Measurements from ENCODE around the gene ZC3H4. TPM values are rescaled to one million over a fixed set of nuclear protein-coding genes. Genes with fewer than 3 reads are reported as not detected.

The ZC3H4 gene
- total RNA-seq, 1 experiment from 2014 or later: 105 TPM

- Histone ChIP-seq H2BK12ac (ENCODE audit: insufficient read length, low read depth, low read length) (no peak overlapping the region), H3K56ac (ENCODE audit: insufficient read length, low read depth, low read length) (no peak overlapping the region), H3K4me1 (ENCODE audit: insufficient read depth, low read length) (no peaks in the 10 kb centered on the region), H3K18ac (ENCODE audit: insufficient read length, low read depth, low read length) (no peak overlapping the region), H3K4me2 (ENCODE audit: insufficient read depth, insufficient read length, low read length) (no peak overlapping the region), H3K79me2 (ENCODE audit: insufficient read depth, low read length) (no peaks in the 10 kb centered on the region), H3K27ac (ENCODE audit: insufficient read length, low read depth, low read length) (no peak overlapping the region), H3T11ph (ENCODE audit: low read length) (no peak overlapping the region), H2BK120ac (ENCODE audit: low read depth, low read length, poor library complexity, severe bottlenecking) (no peak overlapping the region), H3K14ac (ENCODE audit: insufficient read depth, low read length) (no peak overlapping the region), H3K27me3 (ENCODE audit: insufficient read depth, low read length) (no peaks in the 10 kb centered on the region), H4K8ac (replicated peaks; ENCODE audit: insufficient read length, low read depth, low read length) (no peak overlapping the region), H2BK15ac (ENCODE audit: low read depth, low read length) (no peak overlapping the region), H3K4ac (ENCODE audit: low read depth, low read length) (no peak overlapping the region), H3K23ac (ENCODE audit: insufficient read length, low read depth, low read length) (no peak overlapping the region), H4K91ac (ENCODE audit: insufficient read length, low read depth, low read length) (no peak overlapping the region), H2AFZ (ENCODE audit: low read length) (no peak overlapping the region), H2BK5ac (ENCODE audit: insufficient read length, low read length) (no peak overlapping the region), H3K9me3 (ENCODE audit: control insufficient read depth, low read depth, low read length) (no peaks in the 10 kb centered on the region), H3K23me2 (ENCODE audit: insufficient read length, low read depth, low read length, poor library complexity, severe bottlenecking) (no peaks in the 10 kb centered on the region), H2AK5ac (ENCODE audit: insufficient read length, low read length) (no peak overlapping the region), H4K5ac (ENCODE audit: insufficient read length, low read depth, low read length) (no peak overlapping the region), H2BK20ac (ENCODE audit: low read depth, low read length, poor library complexity, severe bottlenecking) (no peak overlapping the region), H3K79me1 (ENCODE audit: insufficient read depth, low read depth, low read length, poor library complexity, severe bottlenecking) (no peaks in the 10 kb centered on the region), H3K9ac (ENCODE audit: extremely low read depth, insufficient read length, low read length) (no peak overlapping the region), H4K20me1 (ENCODE audit: control insufficient read depth, insufficient read depth, insufficient read length) (no peaks in the 10 kb centered on the region)
- H3K9me3 Mint-ChIP-seq: no peaks in the 10 kb centered on the region
- H3K27me3 Mint-ChIP-seq (ENCODE audit: low read depth): no peaks in the 10 kb centered on the region
- no CpG with 5 or more reads among the region's 17 CpGs for WGBS (ENCODE audit: extremely low coverage, insufficient read length, low lambda C conversion rate)
- H3K36me3 Mint-ChIP-seq (ENCODE audit: insufficient read depth in 1 of 3, low read depth in 3 of 3): peaks cover 37 to 77% (median 76%) of the 10 kb centered on the region in 3 experiments; a peak in 6 of 7 replicates
- DNase-seq: no peak
- peaks cover 0 to 3% of the 10 kb centered on the region in 2 experiments; a peak in 2 of 4 replicates for H3K4me1 Mint-ChIP-seq
- no peak overlapping the region for H3K27ac Mint-ChIP-seq
- TF ChIP-seq CTCF (conservative IDR thresholded peaks at IDR 0.05): no peak
- H3K4me3 Mint-ChIP-seq: no peak overlapping the region
These were observed 41.3 kb downstream of the ZC3H4 start for GRCh38 chr19:47072323-47072722.

All from H9 (cell line).